Measurements from ENCODE around the gene GSTA2. TPM values are rescaled to one million over a fixed set of nuclear protein-coding genes. Genes with fewer than 3 reads are reported as not detected.
"Not testable (repeated sequence)": the region's sequence is repeated elsewhere in the genome, so short reads cannot be mapped to it uniquely, and the experiment has no call there.

The GSTA2 gene
- total RNA-seq, 1 experiment from 2014 or later = not detected

DNA sequence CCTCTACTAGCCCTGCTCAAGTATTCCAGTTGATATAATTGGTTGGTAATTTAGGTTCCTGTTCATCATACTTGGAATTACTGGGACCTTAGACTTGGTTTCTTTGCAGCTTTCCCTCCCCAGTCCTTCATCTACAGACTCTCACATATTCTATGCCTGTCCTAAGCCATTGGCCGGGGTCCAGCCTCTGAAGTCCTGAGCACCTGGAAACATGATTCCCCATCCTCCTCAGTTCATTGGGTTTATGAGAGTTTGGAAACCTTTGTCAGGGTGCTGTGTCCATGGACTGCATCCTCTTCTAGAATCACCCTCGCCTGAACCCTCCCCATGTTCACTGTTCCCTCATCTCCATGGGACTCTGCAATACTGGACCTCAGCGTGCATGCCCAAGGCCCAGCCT, 8.8 kb downstream of the GSTA2 start:
- H3K36me3 ChIP-seq (ENCODE audit: control insufficient read depth, insufficient read depth, low read length) = no peaks in the 10 kb centered on the region
- in situ Hi-C loops (cut with HindIII; ENCODE audit: low pct_unique_long_range_greater_than_20kb, low sequenced_read_pairs) (no loop called here), intact Hi-C loops (cut with micrococcal nuclease; ENCODE audit: unreplicated experiment) (no loop called here)
- CTCF ChIA-PET = no interaction called here
- POLR2A ChIA-PET = no interaction called here
- ATAC-seq (no peak), DNase-seq (ENCODE audit: low read depth, low spot score) (no peak)
- BruUV-seq (replicated peaks) = no TSS peak
- TF ChIP-seq TCF7L2 (IDR thresholded peaks at IDR 0.05; ENCODE audit: low read depth, low read length) (no peak), SIN3A (IDR thresholded peaks at IDR 0.05; ENCODE audit: borderline replicate concordance, insufficient read depth, low read depth, low read length) (no peak)
- H3K27ac ChIP-seq (ENCODE audit: low read length) = no peak overlapping the region
- no peaks in the 10 kb centered on the region for H3K27me3 ChIP-seq (ENCODE audit: control insufficient read depth, insufficient read depth, low read length)
- H3K9me3 ChIP-seq (ENCODE audit: control insufficient read depth, insufficient read depth, low read depth, low read length) = no peaks in the 10 kb centered on the region
- H3K4me1 ChIP-seq (ENCODE audit: control insufficient read depth, insufficient read depth, low read length) = no peaks in the 10 kb centered on the region
- H3K4me3 ChIP-seq (ENCODE audit: low read depth in 2 of 2, low read length in 2 of 2) = no peak overlapping the region

DNA sequence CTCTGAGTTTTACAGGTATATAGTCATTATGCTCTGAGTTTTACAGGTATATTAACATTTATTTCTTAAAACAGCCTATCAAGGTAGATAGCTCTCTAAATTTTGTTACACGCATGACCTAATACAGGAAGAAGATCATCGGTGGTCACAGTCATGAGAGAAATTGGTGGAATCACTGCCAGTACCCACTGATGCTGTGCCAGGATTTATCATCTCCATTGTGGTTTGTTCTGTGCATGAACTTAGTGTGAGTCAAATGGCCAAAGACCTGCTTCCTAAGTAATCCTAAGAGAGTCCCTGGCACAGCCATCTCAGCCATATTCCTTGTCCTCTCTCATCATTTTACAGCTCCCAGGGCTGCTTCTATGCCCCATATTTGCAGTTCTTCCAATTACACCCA, 10.1 kb downstream of the GSTA2 start:
- ATAC-seq; BruUV-seq (replicated peaks); H3K4me1 ChIP-seq (ENCODE audit: control insufficient read depth, insufficient read depth, low read length); H3K9me3 ChIP-seq (ENCODE audit: control insufficient read depth, insufficient read depth, low read depth, low read length); H3K36me3 ChIP-seq (ENCODE audit: control insufficient read depth, insufficient read depth, low read length); POLR2A ChIA-PET; DNase-seq (ENCODE audit: low read depth, low spot score); H3K27me3 ChIP-seq (ENCODE audit: control insufficient read depth, insufficient read depth, low read length); H3K27ac ChIP-seq (ENCODE audit: low read length); intact Hi-C loops (cut with micrococcal nuclease; ENCODE audit: unreplicated experiment); H3K4me3 ChIP-seq (ENCODE audit: low read depth in 2 of 2, low read length in 2 of 2); CTCF ChIA-PET; in situ Hi-C loops (cut with HindIII; ENCODE audit: low pct_unique_long_range_greater_than_20kb, low sequenced_read_pairs): not testable (repeated sequence)

DNA sequence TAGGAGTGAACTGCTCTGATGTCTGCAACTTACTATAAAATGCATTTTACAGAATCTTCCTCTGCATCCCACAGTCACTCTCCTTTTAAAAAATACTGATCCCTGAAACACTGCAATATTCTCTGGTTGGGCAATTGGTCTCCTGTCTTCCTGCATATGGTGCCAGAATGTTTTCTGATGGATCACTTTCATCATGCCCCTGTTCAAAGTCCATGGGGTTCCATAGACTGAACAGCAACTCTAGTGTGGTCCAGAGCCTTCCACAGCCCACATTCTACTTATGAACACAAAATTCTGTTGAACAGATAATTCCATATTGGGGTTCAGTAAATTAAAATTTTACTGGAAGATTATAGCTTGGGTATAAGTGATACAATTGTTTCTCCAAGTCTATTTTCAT, 11.0 kb downstream of the GSTA2 start:
- CTCF ChIA-PET = no interaction called here
- in situ Hi-C loops (cut with HindIII; ENCODE audit: low pct_unique_long_range_greater_than_20kb, low sequenced_read_pairs) (no loop called here), intact Hi-C loops (cut with micrococcal nuclease; ENCODE audit: unreplicated experiment) (no loop called here)
- Histone ChIP-seq H3K9me3 (ENCODE audit: control insufficient read depth, insufficient read depth, low read depth, low read length) (no peaks in the 10 kb centered on the region), H3K27ac (ENCODE audit: low read length) (no peak overlapping the region), H3K36me3 (ENCODE audit: control insufficient read depth, insufficient read depth, low read length) (no peaks in the 10 kb centered on the region), H3K4me1 (ENCODE audit: control insufficient read depth, insufficient read depth, low read length) (no peaks in the 10 kb centered on the region), H3K27me3 (ENCODE audit: control insufficient read depth, insufficient read depth, low read length) (no peaks in the 10 kb centered on the region), H3K4me3 (ENCODE audit: low read depth in 2 of 2, low read length in 2 of 2) (no peak overlapping the region)
- BruUV-seq (replicated peaks) = no TSS peak
- POLR2A ChIA-PET = no interaction called here
- no peak for TF ChIP-seq POLR2AphosphoS5 (IDR thresholded peaks at IDR 0.05; ENCODE audit: low read depth, low read length)
- TF ChIP-seq, protein P1, sequence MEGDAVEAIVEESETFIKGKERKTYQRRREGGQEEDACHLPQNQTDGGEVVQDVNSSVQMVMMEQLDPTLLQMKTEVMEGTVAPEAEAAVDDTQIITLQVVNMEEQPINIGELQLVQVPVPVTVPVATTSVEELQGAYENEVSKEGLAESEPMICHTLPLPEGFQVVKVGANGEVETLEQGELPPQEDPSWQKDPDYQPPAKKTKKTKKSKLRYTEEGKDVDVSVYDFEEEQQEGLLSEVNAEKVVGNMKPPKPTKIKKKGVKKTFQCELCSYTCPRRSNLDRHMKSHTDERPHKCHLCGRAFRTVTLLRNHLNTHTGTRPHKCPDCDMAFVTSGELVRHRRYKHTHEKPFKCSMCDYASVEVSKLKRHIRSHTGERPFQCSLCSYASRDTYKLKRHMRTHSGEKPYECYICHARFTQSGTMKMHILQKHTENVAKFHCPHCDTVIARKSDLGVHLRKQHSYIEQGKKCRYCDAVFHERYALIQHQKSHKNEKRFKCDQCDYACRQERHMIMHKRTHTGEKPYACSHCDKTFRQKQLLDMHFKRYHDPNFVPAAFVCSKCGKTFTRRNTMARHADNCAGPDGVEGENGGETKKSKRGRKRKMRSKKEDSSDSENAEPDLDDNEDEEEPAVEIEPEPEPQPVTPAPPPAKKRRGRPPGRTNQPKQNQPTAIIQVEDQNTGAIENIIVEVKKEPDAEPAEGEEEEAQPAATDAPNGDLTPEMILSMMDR (IDR thresholded peaks at IDR 0.05) = no peak
- TF ChIP-seq, protein P2, sequence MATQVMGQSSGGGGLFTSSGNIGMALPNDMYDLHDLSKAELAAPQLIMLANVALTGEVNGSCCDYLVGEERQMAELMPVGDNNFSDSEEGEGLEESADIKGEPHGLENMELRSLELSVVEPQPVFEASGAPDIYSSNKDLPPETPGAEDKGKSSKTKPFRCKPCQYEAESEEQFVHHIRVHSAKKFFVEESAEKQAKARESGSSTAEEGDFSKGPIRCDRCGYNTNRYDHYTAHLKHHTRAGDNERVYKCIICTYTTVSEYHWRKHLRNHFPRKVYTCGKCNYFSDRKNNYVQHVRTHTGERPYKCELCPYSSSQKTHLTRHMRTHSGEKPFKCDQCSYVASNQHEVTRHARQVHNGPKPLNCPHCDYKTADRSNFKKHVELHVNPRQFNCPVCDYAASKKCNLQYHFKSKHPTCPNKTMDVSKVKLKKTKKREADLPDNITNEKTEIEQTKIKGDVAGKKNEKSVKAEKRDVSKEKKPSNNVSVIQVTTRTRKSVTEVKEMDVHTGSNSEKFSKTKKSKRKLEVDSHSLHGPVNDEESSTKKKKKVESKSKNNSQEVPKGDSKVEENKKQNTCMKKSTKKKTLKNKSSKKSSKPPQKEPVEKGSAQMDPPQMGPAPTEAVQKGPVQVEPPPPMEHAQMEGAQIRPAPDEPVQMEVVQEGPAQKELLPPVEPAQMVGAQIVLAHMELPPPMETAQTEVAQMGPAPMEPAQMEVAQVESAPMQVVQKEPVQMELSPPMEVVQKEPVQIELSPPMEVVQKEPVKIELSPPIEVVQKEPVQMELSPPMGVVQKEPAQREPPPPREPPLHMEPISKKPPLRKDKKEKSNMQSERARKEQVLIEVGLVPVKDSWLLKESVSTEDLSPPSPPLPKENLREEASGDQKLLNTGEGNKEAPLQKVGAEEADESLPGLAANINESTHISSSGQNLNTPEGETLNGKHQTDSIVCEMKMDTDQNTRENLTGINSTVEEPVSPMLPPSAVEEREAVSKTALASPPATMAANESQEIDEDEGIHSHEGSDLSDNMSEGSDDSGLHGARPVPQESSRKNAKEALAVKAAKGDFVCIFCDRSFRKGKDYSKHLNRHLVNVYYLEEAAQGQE (IDR thresholded peaks at IDR 0.05; ENCODE audit: insufficient read depth in 1 of 2, low read depth in 2 of 2, low read length in 1 of 2) = no peak
- TF ChIP-seq SIN3A (IDR thresholded peaks at IDR 0.05; ENCODE audit: borderline replicate concordance, insufficient read depth, low read depth, low read length) = no peak
- no peak for DNase-seq (ENCODE audit: low read depth, low spot score)
- no peak for ATAC-seq
